GM23338 (cell line): ENCODE results near the gene DGKE. TPM values are rescaled to one million over a fixed set of nuclear protein-coding genes. Genes with fewer than 3 reads are reported as not detected.

ENCODE experiments used
- ATAC-seq: fragments of 200-7000 bp; cut with Tn5 transposase; 3 replicates; pipeline ENCODE4 v1.9.1; 2020
- DNase-seq: peaks from one replicate; pipeline ENCODE4 v3.0.0-alpha.2; 2015; ENCODE audit warnings: low spot score
- H2AFZ ChIP-seq: fragments of 200-600 bp; sonication (generic); 2 replicates; pipeline ENCODE4 v1.8.0; 2016; ENCODE audit warnings: antibody characterized with exemption, mild to moderate bottlenecking, moderate library complexity
- H3F3A ChIP-seq: fragments of 200-600 bp; sonication (generic); replicated peaks from 2 replicates; pipeline ENCODE4 v1.8.0; 2017; ENCODE audit warnings: antibody characterized with exemption, mixed run types, low read depth
- H3K27ac ChIP-seq: fragments of 200-600 bp; sonication (generic); 2 replicates; pipeline ENCODE4 v1.6.1; 2016; ENCODE audit warnings: low read depth
- H3K27me3 ChIP-seq: fragments of 200-600 bp; sonication (generic); 2 replicates; pipeline ENCODE4 v1.8.0; 2016; ENCODE audit warnings: mild to moderate bottlenecking, mixed run types, moderate library complexity; ENCODE audit not compliant: insufficient read depth
- H3K36me3 ChIP-seq: fragments of 200-600 bp; sonication (generic); 2 replicates; pipeline ENCODE4 v1.8.0; 2016; ENCODE audit warnings: mild to moderate bottlenecking; ENCODE audit not compliant: insufficient read depth
- H3K4me1 ChIP-seq: fragments of 200-600 bp; sonication (generic); 2 replicates; pipeline ENCODE4 v1.8.0; 2016; ENCODE audit warnings: mild to moderate bottlenecking, moderate library complexity; ENCODE audit not compliant: insufficient read depth
- H3K4me2 ChIP-seq: fragments of 200-600 bp; sonication (generic); 2 replicates; pipeline ENCODE4 v1.7.1; 2017; ENCODE audit warnings: mixed run types
- H3K4me3 ChIP-seq: fragments of 200-600 bp; sonication (generic); 2 replicates; pipeline ENCODE4 v1.6.1; 2016; ENCODE audit warnings: mixed run types
- H3K79me2 ChIP-seq: fragments of 200-600 bp; sonication (generic); replicated peaks from 2 replicates; pipeline ENCODE4 v1.8.0; 2017; ENCODE audit warnings: mild to moderate bottlenecking; ENCODE audit not compliant: insufficient read depth
- H3K9me2 ChIP-seq: fragments of 200-600 bp; sonication (generic); 2 replicates; pipeline ENCODE4 v1.8.0; 2017; ENCODE audit not compliant: insufficient read depth
- H4K20me1 ChIP-seq: fragments of 200-600 bp; sonication (generic); replicated peaks from 2 replicates; pipeline ENCODE4 v1.8.0; 2017; ENCODE audit warnings: mild to moderate bottlenecking; ENCODE audit not compliant: insufficient read depth
- H3K27ac Mint-ChIP-seq: 2 replicates; pipeline ENCODE4 v1.8.0; 2020; ENCODE audit warnings: inconsistent platforms, mild to moderate bottlenecking, moderate library complexity, mixed read lengths
- H3K27me3 Mint-ChIP-seq: 3 replicates; pipeline ENCODE4 v1.8.0; 2022; ENCODE audit warnings: low read depth, mild to moderate bottlenecking, moderate library complexity, mixed read lengths, inconsistent platforms; ENCODE audit not compliant: insufficient read depth, poor library complexity
- H3K36me3 Mint-ChIP-seq: 3 replicates; pipeline ENCODE4 v1.8.0; 2021; ENCODE audit warnings: low read depth, mild to moderate bottlenecking, inconsistent platforms, moderate library complexity, mixed read lengths
- H3K4me1 Mint-ChIP-seq: 3 replicates; pipeline ENCODE4 v1.8.0; 2020; ENCODE audit warnings: mild to moderate bottlenecking, inconsistent platforms, mixed read lengths
- H3K4me3 Mint-ChIP-seq: 3 replicates; pipeline ENCODE4 v1.8.0; 2021; ENCODE audit warnings: moderate library complexity, mild to moderate bottlenecking, inconsistent platforms, mixed read lengths
- H3K9me3 Mint-ChIP-seq: 3 replicates; pipeline ENCODE4 v1.8.0; 2020; ENCODE audit warnings: moderate library complexity, mild to moderate bottlenecking, inconsistent platforms, mixed read lengths
- CREB1 ChIP-seq: fragments of 250-450 bp; sonication (Bioruptor Pico); IDR thresholded peaks from 2 replicates; pipeline ENCODE4 v1.5.0; 2020; ENCODE audit warnings: low read depth, mild to moderate bottlenecking, moderate library complexity
- CTCF ChIP-seq, 2 experiments: fragments of 200-600 bp in 1 of 2; sonication (generic) in 1 of 2; conservative IDR thresholded peaks; 2 replicates each; pipeline versions ENCODE4 v1.5.1 to v1.6.1; 2016 to 2017; ENCODE audit warnings: antibody characterized with exemption in 2 of 2, low read depth in 2 of 2, mild to moderate bottlenecking in 2 of 2, moderate library complexity in 1 of 2
- EZH2 ChIP-seq: fragments of 200-600 bp; sonication (generic); IDR thresholded peaks from one replicate; pipeline ENCODE4 v1.8.0; 2017; ENCODE audit warnings: antibody characterized with exemption, mild to moderate bottlenecking, low read depth; ENCODE audit not compliant: unreplicated experiment
- EZH2phosphoT487 ChIP-seq: fragments of 200-600 bp; sonication (generic); IDR thresholded peaks from one replicate; pipeline ENCODE4 v1.8.1; 2018; ENCODE audit warnings: antibody characterized with exemption; ENCODE audit not compliant: unreplicated experiment
- JUNB ChIP-seq: IDR thresholded peaks from one replicate; pipeline ENCODE4 v1.6.1; 2016; ENCODE audit warnings: antibody characterized with exemption; ENCODE audit not compliant: unreplicated experiment
- NANOG ChIP-seq: IDR thresholded peaks from 2 replicates; pipeline ENCODE4 v1.6.1; 2016; ENCODE audit warnings: antibody characterized with exemption, borderline replicate concordance
- POLR2AphosphoS5 ChIP-seq: IDR thresholded peaks from 2 replicates; pipeline ENCODE4 v1.6.1; 2016; ENCODE audit warnings: antibody characterized with exemption, low read depth
- REST ChIP-seq: IDR thresholded peaks from one replicate; pipeline ENCODE4 v1.6.1; 2018; ENCODE audit warnings: antibody characterized with exemption; ENCODE audit not compliant: unreplicated experiment
- STAT1 ChIP-seq: IDR thresholded peaks from one replicate; pipeline ENCODE4 v1.6.1; 2016; ENCODE audit warnings: antibody characterized with exemption; ENCODE audit not compliant: unreplicated experiment
- ZNF331 ChIP-seq: fragments of 250-450 bp; sonication (Bioruptor Pico); IDR thresholded peaks from 2 replicates; pipeline ENCODE4 v1.5.0; 2020; ENCODE audit warnings: low read depth, mild to moderate bottlenecking, moderate library complexity
- ZNF462 ChIP-seq: fragments of 250-450 bp; sonication (Bioruptor Pico); IDR thresholded peaks from 2 replicates; pipeline ENCODE4 v1.5.0; 2020; ENCODE audit warnings: mild to moderate bottlenecking, moderate library complexity
- polyA plus RNA-seq: library from polyadenylated mRNA; unstranded; fragments of >200 nt; fragmentation: Nextera tagmentation; extraction: Ambion mirVana; gene quantifications from 2 replicates; pipeline ENCODE4 v1.2.1, GENCODE V29; 2016
- total RNA-seq: library from RNA; depleted of rRNA; stranded (reverse); fragments of >200 nt; shearing (Covaris generic); gene quantifications from 2 replicates; pipeline ENCODE4 v1.2.3, GENCODE V29; 2014

Gene DGKE
- total and polyA plus RNA-seq, 2 experiments from 2014 or later: 3.9 to 10.1 TPM

DNA sequence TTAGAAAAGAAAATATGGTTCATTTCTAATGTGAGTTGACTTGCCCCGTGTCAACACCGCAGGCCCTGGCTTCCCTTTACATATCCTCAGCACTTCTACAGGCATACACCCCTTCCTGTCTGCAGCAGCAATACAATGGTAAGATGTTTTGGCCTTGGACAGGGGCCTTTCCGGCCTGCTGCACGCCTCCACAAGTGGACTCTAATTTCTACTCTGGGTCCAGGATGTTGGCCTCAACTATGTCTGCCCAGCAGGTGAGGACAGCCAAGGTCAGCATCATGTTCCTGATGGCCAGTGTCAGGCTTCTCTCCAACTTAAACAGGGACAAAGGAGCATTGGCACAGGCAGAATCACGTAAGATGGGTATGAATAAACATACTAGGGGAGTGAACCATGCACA lies 11.2 kb upstream of the DGKE start:
- H3K27me3 ChIP-seq: no peaks in the 10 kb centered on the region
- no peaks in the 10 kb centered on the region for H4K20me1 ChIP-seq
- Mint-ChIP-seq H3K36me3 (peaks cover 3% of the 10 kb centered on the region; the same call in 1 of the 3 replicates), H3K9me3 (no peaks in the 10 kb centered on the region), H3K27ac (no peak overlapping the region), H3K27me3 (peaks cover 5% of the 10 kb centered on the region), H3K4me3 (no peak overlapping the region), H3K4me1 (peaks cover 6% of the 10 kb centered on the region; the same call in 2 of the 3 replicates)
- no peaks in the 10 kb centered on the region for H3K79me2 ChIP-seq
- H3K9me2 ChIP-seq: no peaks in the 10 kb centered on the region
- ATAC-seq (no peak), DNase-seq (no peak)
- H3K27ac ChIP-seq: no peak overlapping the region
- H2AFZ ChIP-seq: no peak overlapping the region
- no peaks in the 10 kb centered on the region for H3F3A ChIP-seq
- H3K4me3 ChIP-seq: no peak overlapping the region
- H3K4me2 ChIP-seq: no peak overlapping the region
- TF ChIP-seq REST (no peak), JUNB (no peak)
- no peaks in the 10 kb centered on the region for H3K36me3 ChIP-seq
- H3K4me1 ChIP-seq: 0 out of 2 replicates have a peak, but pooled peaks cover 5% of the 10 kb centered on the region

DNA sequence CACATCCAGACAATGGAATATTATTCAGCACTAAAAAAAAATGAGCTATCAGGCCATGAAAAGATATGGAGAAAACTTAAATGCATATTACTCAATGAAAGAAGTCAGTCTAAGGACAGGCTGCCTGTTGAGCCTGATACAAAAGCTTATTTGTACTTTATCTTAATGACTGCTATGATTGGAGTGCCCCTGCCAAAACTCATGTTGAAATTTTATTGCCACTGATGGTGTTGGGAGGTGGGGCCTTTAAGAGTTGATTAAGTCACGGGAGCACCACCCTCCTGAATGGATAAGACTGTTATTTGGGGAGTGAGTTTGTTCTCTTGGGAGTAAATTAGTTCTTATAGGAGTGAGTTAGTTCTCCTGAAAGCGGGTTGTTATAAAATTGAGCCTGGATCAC lies 10.1 kb upstream of the DGKE start:
- no peak overlapping the region for H3K27ac ChIP-seq
- H3K27me3 Mint-ChIP-seq: peaks cover 4% of the 10 kb centered on the region
- no peaks in the 10 kb centered on the region for H3K9me3 Mint-ChIP-seq
- H3K27me3 ChIP-seq: no peaks in the 10 kb centered on the region
- H3K4me1 Mint-ChIP-seq: peaks cover 6% of the 10 kb centered on the region; the same call in 2 of the 3 replicates
- no peaks in the 10 kb centered on the region for H3K79me2 ChIP-seq
- H3K4me3 Mint-ChIP-seq: no peak overlapping the region
- H3K9me2 ChIP-seq: no peaks in the 10 kb centered on the region
- H3K4me1 ChIP-seq: 0 out of 2 replicates have a peak, but pooled peaks cover 5% of the 10 kb centered on the region
- no peaks in the 10 kb centered on the region for H3K36me3 ChIP-seq
- H4K20me1 ChIP-seq: no peaks in the 10 kb centered on the region
- peaks cover 3% of the 10 kb centered on the region; the same call in 1 of the 3 replicates for H3K36me3 Mint-ChIP-seq
- H3K4me2 ChIP-seq: no peak overlapping the region
- no peak for ATAC-seq
- DNase-seq: no peak
- H2AFZ ChIP-seq: no peak overlapping the region
- no peak overlapping the region for H3K27ac Mint-ChIP-seq
- H3K4me3 ChIP-seq: no peak overlapping the region
- no peaks in the 10 kb centered on the region for H3F3A ChIP-seq
- TF ChIP-seq ZNF331 (CRISPR knock-in tag) (no peak), EZH2 (no peak), NANOG (no peak), CREB1 (CRISPR knock-in tag) (no peak), EZH2phosphoT487 (no peak), STAT1 (no peak), CTCF (conservative IDR thresholded peaks at IDR 0.05; ENCODE audit: low read depth in 2 of 2) (no peak), POLR2AphosphoS5 (no peak), ZNF462 (CRISPR knock-in tag) (no peak), JUNB (no peak)
